B cell (primary cell): ENCODE measurements around the gene TFEB.

ENCODE experiments used
- CTCF ChIP-seq: fragments of 200-600 bp; IDR thresholded peaks from one replicate; pipeline ENCODE4 v1.8.0; 2022; ENCODE audit warnings: antibody characterized with exemption, mild to moderate bottlenecking
- EZH2 ChIP-seq: IDR thresholded peaks from 2 replicates; pipeline ENCODE4 v1.6.1; 2012; ENCODE audit warnings: borderline replicate concordance, low read depth, mild to moderate bottlenecking, moderate library complexity, low read length; ENCODE audit not compliant: insufficient read depth, poor library complexity, severe bottlenecking

DNA sequence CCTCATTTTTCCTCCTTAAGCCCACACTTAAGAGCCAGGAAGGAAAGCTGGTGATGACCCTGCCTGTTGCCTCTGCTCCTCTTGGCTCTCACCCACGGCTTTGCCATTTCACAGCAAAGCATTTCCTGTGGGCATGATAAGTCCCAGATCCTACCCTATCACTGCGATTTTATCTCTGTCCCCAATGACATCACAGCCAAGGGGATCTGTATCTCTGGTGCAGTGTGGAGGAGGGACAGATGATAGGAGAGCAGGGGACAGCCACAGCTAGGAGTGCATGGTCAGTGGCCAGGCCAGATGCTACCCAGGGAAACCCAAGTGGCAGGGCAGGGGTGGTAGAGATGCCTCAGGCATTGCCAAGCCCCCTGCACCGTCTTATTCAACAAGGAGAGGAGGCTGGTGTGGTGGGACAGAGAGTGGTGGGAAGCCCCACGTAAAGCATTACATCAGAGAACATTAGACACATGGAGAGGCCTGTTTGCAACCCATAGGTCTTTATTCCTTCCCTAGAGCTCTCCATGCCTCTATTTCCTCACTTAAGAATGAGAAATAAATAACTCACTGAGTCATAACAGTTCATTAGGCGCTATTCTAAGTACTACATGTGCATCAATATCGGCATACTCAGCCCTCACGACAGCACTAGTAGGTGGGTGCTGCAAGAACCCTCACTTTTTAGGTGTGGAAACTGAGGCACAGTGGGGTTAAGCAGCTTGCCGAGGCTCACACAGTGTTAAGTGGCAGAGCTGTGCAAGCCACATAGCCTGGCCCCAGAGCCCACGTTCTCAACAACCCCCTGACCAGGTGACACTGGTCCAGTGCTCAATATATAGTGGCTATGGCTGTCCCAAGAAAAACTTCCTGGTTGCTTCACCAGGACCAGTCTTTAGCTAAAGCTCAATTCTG is 4.6 kb downstream of the TFEB start:
- TF ChIP-seq CTCF (no peak), EZH2 (no peak)
